Measurements from ENCODE around the gene CLCA4.

GRCh38 chr1:86517336-86517735 is 29.5 kb upstream of the CLCA4 start:
- TF ChIP-seq CTCF (conservative IDR thresholded peaks at IDR 0.05; ENCODE audit: low read depth in 2 of 2) (no peak), NANOG (IDR thresholded peaks at IDR 0.05; ENCODE audit: borderline replicate concordance) (no peak), POLR2AphosphoS5 (IDR thresholded peaks at IDR 0.05; ENCODE audit: low read depth) (no peak), REST (IDR thresholded peaks at IDR 0.05; ENCODE audit: unreplicated experiment) (no peak), JUNB (IDR thresholded peaks at IDR 0.05; ENCODE audit: unreplicated experiment) (no peak), ZNF462 (CRISPR knock-in tag; IDR thresholded peaks at IDR 0.05) (no peak), EZH2 (IDR thresholded peaks at IDR 0.05; ENCODE audit: low read depth, unreplicated experiment) (no peak), STAT1 (IDR thresholded peaks at IDR 0.05; ENCODE audit: unreplicated experiment) (no peak)

Measured in GM23338 (cell line).